NCI-H2081 (cell line): ENCODE results near the gene EXTL1.

Source experiments
- DNase-seq, 2 experiments: peaks; one replicate each; lab custom pipeline; 2025; lab: John Stamatoyannopoulos, UW

The EXTL1 gene

DNA sequence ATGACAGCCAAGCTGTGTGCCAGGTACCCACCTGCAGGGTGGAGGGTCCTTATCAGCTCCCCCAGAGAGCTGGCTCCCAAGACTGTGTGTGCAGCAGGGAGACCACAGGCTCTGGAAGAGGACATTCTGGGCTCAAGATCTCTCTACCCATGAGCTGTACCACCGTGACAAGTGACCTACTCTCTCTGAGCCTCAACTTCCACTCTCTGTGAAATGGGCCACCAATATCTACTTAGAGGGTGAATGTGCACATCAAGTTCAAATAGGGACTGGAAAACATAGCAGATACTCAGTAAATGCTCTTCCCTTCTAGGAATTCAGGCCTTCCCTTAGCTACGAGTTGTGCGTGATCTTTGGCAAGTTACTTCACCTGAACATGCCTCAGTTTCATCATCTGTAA is 22.8 kb downstream of the EXTL1 start:
- DNase-seq = no peak

DNA sequence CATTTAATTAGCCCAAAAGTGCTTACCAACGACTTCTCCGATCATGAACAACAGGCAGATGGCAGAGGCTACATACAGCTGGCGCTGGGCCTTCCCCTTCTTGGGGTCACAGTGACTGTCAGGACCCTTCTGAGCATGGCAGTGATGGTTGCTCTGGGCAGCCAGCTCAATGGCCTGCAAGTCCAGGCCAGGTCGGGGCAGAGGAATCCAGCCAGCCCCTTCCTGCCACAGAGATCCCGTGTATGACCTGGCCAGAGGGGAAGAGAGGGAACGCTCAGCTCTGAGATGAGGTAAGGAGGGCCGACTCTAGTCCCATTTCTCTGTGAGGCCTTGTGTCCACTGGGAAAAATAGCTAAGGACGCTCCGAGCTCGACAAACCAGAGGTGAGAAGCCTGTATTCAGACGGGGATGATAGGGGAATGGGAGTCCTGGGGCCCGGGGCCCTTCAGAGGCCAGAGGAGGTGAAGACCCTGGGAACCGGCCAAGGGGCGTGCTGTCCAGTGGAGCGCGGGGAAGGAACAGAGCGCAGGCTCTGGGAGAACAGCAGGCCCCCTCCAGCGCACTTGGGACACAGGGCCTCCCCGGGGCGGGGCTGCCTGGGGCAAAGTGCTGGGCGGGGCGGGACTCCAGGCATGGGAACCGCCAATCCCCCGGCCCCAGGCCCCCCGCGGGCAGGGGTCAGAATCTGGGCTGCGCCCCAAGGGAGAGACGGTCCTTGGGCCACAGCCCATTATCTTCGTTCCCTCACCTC is 23.6 kb downstream of the EXTL1 start:
- DNase-seq = no peak

DNA sequence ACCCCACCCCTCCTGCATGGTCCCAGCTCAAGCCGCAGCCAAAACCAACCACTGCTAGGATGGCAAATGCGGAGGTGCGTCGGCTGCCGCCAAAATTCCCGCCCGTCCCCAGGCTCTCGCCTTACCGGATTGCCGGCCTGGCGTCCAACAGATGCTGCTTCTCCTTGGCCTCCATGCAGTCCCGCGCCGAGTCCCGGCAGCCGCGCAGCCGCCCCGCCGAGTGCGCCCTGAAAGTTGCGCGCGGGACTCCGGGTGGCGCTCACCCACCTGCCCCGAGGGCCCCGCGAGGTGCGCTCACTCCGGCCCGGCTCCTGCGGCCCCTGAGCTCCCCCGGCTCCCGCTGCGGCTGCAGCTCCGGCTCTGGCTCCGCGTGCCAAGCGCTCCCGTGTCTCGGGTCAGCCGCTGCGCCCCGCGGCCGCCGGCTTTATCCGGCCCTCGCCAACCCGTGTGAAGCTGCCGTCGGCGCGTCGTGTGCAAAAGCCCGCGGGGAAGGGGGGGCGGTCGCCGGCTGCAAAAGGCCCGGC is 24.2 kb downstream of the EXTL1 start, which contains the start of gene SLC30A2:
SLC30A2 (minus strand) TSS at position 397 of the 524 bp plus-strand sequence; CDS start at position 175, 222 bp downstream.
- no peak for DNase-seq

DNA sequence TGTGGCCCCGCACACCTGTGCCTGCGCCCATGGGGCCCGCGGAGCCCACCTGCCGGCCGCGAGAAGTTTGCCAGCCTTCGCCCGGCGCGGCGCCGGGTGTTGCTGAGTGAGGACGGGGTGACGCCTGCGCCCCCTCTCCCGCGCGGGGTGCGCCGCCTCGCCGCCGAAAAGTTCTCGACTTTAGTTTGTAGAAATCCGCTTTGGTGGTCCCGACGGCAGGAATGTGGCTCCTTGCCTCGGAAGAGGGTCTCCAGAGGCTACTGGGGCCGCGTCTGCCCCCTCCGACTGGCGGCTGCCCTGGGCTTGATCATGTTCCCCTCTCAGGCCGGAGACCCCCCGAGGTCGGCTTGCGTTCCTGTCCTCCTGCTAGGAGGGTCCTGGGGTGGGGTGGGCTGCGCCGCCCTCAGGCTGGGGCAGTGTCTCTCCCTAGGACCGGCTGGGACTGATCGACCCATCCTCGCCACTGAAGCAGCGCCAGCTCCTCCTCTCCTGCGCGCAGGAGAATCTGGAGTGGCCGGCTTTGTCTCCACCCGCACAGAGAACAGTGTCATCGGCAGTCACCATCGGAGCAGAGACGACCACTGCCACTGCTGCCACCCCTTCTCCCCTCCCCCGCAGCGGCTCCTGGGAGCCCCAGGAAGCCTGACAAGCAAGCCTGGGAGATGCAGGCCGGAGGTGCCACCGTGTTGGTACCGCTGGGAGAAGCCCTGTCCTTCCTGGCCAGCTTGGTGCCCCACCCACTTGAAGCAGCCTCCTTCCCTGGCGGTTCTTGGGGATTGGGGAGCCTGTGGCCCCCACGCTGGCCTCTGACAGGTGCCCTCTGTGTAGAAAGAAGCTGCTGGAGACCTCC is 24.9 kb downstream of the EXTL1 start:
- no peak for DNase-seq

DNA sequence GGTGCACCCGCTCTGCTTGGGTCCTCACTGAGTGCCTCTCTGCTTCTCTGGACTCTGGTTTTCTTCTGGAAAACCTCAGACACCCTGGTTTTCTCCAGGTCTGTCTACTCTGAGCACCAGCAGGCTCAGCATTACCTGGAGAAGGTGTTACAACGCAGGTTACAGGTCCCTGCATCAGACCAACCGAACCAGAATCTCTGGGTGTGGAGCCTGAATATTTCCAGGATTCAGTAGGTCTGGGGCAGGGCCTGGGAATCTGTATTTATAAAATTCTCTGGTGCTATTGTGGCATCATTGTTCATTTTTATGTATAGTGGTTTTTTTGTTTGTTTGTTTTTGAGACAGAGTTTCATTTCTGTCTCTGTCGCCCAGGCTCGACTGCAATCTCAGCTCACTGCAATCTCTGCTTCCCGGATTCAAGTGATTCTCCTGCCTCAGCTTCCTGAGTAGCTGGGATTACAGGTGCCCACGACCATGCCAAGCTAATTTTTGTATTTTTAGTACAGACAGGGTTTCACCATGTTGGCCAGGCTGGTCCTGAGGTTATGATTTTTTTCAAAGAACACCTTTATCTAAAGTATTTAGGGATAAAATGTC is 25.8 kb downstream of the EXTL1 start:
- DNase-seq = no peak

DNA sequence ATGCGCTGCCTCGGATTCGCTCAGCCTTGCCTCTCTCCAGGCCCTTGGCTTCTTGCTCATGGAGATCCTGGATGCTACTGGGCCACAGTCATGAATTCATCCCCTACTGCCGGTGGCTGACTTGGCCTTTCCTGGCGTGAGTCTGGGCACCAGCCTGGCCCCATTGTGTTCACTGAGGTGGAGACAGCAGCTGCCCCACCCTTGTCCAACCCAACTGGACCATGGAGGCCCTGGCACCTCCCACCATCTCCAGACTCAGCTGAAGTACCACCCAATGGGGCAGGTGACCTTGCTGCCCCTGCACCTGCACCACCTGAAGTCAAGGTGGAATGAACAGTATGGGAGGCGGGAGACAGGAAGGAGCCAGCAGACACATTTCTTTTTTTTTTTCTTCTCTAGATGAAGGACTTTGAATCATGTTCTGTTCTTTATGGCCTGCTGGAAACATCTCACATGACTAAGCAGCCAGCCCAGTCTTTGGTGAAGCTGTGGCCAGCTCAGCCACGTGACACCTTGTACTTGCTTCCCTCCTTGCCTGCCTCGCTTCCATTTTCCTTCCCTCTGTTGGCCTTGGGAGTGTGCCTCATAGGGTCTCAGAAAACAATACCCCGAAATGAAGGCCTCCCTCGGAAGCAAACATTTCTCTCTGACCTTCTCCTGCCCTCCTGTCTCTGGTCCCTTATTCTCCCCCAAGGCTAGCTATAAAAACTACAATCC is 28.1 kb downstream of the EXTL1 start:
- no peak for DNase-seq

DNA sequence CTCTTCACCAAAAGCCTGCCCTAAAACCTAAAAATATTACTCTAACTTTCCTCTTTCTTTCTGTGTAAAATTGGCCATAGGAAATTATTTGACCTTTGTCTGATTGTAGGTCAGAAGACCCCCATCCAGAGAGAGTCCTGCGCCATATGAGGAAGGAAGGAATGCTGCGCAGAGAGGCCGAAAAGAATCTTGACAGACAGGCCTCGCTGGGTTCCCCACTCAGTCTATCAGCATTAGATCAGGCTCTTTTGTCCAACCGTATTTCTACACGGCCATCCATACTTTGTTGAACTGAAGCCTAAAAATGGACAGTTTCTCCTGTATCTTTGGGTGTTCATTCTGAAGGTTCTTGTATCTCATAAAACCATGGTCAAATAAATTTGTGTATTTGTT is 28.7 kb downstream of the EXTL1 start:
- no peak for DNase-seq

DNA sequence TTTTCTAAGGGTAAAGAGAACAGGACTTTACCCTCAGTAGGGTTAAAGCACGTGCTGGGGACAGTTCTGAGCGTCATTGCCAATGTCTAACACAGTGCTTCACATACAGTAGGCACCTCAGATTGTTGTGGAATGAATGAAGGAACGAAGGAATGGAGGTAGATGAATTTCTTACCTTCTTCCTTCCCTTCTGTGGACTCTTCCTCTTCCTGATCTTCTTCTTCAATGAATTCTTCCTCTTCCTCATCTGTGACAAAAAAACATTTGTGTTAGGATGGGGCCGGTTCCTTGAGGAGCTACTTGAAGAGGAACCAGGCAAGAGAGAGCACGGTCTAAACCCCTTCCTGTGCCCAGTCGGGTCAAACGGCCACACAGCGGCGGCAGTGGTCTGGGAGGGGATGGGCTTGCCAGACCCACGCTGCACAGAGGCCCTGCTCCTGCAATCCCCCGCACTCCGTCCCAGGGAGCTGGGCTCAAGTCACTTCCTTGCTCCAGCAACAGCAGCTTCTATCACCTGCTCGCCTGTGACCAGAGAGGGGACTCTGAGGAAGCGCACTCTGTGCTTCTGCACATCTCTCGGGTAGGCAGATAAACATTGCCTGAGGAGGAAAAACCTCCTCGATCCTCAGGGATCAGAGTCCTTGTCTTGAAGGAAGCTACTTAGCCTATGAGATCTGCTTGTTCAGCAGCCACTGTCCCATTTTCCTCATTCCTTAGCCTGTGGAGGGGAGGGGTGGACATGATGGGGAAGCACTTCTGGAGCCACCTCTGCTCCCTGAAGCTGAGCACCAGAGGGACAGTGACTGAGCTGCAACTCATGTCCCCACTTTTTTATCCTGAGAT is 32.4 kb downstream of the EXTL1 start:
- no peak for DNase-seq

DNA sequence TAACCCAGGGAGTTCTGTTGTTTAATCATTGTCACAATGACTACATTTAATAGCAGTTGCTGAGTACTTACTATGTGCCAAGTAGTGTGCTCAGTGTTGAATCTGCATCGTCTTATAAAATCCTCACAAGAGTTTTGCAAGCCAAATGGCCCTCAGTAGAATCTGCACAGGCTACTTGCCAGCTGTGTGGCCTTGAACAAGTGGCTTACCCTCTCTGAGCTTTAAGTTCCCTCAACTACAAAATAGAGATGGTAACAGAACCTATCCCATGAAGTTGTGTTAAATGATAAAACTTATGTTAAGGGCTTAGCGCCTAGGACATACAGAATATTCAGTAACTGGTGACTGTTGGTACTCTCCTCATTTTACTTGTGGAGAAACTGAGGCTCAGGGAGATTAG is 33.5 kb downstream of the EXTL1 start:
- no peak for DNase-seq

DNA sequence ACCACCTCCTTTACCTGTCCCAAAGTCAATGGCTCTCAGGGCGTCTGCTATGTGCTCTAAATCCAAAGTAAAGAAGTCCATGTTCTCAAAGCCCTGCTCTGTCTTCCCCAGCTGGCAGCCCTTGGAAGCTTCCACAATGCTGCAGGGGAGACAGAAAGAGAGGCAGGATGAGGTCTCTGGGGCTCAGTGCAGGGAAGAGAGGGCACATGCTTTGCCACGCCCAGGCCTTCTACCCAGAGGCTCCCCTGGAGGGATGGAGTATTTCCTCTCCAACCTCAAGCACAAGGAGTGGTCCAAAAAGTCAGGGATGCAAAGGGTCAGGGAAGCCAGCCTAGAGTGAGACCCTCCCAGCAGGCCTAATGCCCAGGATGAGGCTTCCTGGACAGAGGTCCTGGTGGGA is 35.6 kb downstream of the EXTL1 start:
- no peak for DNase-seq

DNA sequence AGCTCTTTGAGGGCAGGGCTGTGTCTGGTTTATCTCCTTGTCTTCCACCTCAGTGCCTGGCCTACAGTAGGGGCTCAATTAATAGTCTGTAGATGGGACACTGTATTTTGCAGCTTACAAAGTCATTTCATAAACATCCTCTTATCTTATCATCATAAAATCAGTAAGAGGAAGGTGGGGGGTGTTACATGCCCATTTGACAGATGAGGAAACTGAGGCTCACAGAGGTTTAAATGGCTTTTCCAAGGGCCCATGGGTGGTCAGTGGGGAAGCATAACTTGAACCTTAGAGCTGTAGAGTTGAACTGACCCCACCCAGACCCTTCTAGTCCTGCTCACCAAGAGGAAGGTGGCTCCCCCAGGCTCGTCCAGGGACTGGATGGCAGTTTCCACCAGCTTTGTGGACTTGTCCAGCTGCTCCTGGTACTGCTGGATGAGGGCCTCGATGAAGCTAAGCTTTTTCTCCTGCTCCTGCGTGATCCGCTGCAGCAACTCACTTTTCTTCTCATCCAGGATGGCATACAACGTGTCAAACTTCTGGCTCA is 36.5 kb downstream of the EXTL1 start:
- no peak for DNase-seq

DNA sequence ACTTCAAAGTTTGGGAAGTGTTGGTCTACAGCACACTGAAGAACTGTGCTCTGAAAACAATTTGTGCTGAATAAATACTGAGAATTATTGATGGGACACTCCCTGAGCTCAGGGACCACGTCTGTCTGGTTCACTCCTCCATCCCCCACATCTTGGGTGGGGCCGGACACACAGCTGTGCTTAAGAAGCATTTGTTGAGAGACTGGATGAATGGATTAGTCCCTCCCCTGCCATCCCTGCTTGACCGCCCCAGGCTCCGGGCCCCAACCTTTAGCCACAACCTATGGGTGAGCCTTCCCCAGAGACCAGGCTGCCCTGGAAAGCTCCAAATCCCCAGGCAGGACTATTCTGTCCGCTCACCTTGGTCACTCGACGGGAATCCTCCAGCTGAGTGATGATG is 38.3 kb downstream of the EXTL1 start:
- no peak for DNase-seq

DNA sequence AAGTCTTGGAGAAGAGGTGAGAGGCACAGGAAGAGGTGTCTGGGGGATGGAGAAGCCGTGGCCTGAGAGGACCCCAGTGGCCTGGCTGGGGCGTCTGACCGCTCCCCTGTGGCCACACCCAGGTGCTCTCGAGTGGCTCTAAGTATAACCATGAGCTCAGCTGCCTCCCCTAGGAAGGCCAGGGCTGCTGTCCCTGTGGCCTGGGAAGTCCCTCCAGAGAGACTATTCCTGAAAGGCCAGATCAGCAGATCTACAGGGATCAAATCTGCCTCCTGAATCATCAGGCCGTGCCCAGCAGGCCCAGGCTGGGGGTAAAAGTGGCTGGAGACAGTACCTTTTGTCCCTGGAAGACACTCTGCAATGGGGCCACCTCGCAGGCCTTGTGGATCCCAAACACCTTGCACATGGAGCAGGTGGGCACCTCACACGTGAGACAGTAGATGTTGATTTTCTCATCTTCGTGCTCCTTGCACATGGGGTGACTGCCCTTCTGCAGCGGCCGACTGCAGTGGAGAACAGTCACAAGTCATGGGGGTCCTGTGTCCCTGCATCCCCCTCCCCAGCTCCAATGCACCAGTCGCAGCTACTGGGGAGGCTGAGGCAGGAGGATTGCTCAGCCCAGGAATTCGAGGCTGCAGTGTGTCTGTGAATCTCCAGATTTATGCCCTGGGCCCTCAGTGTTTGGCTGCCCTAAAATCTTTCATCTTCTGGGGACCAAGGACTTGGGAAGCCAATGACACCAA is 39.4 kb downstream of the EXTL1 start:
- no peak for DNase-seq

DNA sequence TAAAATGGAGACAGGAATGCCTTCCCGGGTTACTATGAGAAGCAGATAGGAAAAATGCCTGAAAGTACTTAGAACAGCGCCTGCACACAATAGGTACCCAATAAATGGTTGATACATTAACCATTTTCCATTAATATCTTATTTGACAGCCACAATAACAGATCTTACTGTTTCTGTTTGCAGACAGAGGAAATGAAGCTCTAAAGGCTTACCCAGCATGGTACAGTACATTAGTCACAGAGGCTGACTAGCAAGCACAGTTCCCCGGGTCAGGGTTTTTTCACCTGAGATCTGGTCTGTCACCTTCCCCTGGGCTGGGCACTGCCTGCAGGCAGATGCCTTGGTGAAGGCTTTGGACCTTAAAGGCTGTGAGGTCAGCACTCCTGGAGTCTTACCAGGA is 43.0 kb downstream of the EXTL1 start:
- no peak for DNase-seq

DNA sequence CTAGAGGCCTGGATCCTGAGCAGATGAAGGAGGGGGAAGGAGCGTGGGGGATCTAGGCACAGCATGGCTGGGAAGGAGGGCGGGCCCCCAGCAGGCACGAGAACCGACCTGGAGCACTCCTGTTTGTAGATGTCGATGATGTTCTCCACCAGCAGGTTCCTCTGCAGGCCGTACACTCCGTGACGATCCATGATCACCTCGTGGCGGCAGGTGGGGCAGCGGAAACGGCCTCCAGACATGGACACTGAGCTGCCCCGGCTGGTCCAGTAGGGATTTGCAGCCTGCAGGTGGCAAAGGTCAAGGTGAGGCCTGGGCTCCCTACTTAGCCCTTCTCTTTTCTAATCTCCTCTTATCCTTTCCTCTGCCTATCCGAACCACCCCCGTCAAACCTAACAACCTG is 44.6 kb downstream of the EXTL1 start:
- no peak for DNase-seq

DNA sequence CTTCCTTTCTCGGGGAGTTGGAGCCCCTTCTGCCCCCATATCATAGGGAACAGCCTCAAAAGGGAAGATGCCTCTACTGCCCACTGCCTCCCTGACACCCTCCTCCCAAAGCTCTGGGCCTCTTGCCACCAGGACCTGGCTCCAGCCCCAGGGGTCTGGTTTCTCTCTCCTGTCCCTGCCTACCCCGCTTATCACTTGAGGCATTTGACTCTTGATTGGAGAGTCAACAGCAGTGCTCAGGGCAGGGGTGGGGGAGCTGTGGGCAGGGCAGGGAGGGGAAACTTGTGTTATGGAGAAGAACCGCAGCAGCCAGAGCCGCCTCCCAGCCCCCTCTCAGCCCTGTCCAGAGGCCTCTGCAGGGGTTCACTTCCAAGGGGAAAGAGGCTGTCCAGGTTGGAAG is 45.3 kb downstream of the EXTL1 start:
- DNase-seq = no peak

DNA sequence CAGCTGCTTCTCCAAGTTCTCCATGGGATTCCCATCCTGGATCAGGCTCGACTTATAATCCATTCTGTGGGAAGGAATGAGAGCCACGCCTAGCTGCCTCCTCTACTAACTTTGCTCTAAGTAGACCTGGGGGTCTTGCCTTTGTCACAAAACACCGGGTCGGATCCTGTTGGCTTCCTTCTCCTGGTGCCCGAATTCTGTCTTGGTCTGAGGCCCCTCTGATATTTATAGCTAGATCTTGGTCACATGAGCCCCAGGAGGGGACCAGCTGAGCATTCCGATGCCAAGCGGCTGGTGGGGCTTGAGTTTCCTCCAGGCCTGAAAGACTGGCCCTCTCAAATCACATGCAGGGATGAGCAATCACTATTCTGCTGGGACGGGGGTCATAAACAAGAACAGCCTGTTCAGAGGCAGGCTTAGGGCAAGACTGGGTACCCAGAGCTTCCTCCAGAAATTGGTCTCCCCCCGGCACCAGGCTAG is 45.9 kb downstream of the EXTL1 start, which contains the start of gene TRIM63:
TRIM63 (minus strand) TSS at position 199 of the 480 bp plus-strand sequence; CDS start at position 63, 136 bp downstream.
- no peak for DNase-seq

DNA sequence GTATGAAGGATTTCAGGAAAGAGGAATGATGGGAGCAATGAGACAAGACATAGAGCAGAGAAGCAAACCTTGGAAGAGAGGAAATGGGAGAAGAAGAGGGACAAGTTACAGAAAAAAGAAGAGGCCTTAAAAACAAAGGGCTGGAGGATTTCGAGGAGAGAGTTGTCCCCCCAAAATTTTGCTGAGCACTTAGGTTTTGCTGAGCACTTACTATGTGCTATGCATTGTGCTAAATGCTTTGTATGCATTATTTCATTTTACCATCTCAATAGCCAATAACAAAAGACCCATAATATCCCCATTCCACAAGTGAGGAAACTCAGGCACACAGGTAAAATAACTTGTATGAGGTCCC is 48.3 kb downstream of the EXTL1 start:
- no peak for DNase-seq

DNA sequence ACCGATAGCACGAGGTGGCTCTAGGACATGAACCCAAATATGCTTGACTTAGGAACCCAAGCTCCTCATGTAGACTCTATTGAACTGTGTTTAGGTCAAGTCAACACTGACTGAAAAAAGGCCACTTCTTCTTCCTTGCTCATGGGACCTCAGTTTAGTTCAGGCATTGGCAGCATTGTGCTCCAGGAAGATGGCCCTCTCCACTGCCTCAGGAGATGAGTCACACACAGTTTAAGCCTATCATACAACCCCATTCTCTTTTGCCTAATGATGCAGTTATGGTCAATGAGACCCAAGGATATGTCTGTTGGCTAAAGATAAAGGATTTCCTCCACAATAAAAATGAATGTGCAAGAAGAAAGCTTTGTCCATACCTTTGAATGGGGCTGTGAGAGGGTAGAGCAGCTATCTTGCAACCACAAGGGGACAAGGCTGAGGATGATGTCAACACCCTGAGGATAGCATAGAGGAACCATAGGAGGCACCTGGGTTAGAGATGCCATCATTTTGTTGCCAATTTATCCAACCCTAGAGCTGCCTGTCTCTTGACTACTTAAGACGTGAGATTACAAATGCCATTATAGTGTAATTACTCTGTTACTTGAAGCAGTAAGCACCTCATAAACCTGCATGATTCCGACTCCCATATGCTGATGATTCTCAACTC is 48.9 kb downstream of the EXTL1 start:
- DNase-seq = no peak
